ENCODE data around the gene CCDC188.

The CCDC188 gene

DNA sequence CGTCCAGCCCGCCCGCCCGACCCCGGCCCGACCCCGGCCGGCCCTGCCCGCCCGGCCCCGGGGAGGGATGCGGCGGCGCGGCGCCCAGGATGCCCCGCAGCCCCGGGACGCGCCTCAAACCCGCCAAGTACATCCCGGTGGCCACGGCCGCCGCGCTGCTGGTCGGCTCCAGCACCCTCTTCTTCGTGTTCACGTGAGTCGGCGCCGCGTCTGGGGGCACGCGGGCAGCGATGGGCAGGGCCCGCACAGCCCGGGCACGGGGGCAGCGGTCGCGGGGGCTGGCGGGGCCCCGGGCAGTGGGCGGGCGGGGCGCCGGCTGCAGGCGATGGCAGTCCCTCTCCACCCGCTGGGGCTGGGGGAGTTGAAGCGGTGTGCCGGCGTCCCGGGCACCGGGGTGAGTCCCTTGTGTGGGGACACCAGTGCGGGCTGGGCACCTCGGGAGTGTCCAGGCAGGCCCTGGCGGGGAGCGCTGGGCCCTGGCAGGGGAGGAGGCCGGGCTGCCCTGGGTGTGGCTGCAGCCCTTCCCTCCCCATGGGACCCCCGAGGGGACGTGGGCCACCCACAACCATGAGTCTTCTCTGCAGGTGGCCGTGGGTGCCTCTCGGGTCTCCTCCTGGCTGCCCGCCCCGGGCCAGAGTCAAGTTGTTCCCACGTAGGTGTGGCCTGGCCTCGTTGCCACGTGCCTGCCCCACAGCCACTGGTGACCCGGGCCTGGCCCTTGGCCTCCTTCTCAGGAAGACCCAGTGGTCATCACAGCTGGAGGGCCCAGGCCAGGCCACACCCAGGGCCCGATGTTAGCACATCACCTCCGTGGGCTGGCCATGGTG, 18.8 kb downstream of the CCDC188 start:
- DNase-seq: peak in 2 of 3 experiments; percentile 5 to 23

DNA sequence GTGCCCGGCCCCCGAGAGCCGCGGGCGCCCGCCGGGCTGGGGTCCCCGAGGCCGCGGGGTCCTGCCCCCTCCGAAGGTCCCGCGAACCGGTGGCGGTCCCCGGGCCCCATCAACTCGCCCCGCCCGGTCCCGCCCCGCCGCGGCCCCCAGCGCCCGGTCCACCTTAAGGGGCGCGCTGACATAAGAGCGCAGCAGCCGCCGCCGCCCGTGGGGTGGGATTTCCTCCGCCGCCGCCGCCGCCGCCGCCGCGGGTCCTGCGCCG, 19.3 kb downstream of the CCDC188 start, which contains the start of gene ZDHHC8:
ZDHHC8 (plus strand) TSS at position 208 of the 262 bp plus-strand sequence. CDS start 144 bp downstream, outside the sequence.
- DNase-seq: no peak

DNA sequence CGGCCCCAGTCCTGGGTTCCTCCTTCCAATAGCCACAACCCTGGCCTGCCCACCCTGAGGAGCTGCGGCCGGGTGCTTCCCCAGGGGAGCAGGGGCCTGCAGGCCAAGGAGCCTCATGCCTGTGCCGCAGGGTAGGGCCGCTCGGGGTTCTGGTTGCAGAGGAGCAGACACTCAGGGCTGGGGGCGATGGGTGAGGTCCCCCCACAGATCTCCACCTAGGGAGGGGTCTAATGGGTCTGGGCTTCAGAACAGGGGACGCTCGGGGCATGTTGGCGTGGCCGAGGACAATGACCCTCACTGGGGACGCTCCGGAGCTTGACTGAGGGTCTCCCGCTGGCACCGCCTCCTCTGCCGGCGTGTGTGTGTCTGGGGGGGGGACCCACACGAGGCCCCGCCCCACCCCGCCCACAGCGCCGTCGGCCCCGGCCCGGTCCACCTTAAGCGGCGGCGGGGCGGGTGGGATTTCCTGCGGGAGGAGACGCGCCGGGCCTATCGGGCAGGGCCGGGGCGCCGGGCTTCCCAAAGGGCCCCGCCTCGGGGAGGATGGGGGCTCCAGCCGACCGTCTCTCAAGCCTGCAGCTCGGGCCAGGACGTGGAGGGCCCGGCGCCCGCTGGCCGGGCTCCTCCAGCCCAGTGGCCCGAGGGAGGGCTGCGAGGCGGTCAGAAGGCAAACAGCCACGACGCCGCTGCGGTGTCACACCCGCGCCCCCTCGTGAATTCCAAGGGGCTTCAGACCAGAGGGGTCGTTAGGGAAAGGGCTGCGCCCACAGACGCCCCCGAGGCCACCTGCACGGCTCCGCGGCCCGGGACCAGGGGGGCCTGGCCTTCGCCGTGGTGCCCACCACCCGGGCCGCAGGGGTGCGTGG, 19.9 kb downstream of the CCDC188 start:
- DNase-seq: peak; percentile 28 to 64 (median 44)

DNA sequence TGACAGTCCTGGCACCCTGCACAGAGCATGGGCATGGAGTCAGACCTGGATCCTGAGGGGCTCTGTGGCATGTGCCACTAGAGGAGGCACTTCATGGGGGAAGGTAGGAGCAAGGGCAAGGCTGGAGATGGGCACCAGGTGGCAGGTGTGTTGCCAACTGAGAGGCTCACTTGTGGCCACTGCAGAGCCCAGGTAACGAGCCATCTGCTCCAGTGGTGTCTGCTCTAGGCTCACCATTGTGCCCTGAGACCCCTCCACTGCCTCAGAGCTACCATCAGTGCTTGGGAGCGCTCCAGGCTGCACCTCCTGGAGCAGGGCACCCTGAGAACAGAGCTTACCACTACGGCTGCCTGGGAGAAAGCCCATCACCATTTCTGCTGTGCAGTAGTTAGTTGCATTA, 20.5 kb downstream of the CCDC188 start:
- peak in 2 of 3 experiments; percentile 33 to 61 for DNase-seq

DNA sequence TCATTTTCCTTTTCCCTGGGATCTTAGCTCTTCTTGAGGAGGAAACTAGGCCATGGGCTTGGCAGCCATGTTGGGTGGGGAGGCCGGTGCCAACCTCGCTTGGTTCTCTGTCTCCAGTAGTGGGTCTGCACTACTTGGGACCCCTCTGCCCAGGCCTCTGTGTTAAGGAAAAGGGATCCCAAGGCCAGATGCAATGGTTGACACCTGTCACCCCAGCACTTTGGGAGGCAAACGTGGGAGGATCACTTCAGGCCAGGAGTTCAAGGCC, 21.2 kb downstream of the CCDC188 start:
- DNase-seq: no peak

DNA sequence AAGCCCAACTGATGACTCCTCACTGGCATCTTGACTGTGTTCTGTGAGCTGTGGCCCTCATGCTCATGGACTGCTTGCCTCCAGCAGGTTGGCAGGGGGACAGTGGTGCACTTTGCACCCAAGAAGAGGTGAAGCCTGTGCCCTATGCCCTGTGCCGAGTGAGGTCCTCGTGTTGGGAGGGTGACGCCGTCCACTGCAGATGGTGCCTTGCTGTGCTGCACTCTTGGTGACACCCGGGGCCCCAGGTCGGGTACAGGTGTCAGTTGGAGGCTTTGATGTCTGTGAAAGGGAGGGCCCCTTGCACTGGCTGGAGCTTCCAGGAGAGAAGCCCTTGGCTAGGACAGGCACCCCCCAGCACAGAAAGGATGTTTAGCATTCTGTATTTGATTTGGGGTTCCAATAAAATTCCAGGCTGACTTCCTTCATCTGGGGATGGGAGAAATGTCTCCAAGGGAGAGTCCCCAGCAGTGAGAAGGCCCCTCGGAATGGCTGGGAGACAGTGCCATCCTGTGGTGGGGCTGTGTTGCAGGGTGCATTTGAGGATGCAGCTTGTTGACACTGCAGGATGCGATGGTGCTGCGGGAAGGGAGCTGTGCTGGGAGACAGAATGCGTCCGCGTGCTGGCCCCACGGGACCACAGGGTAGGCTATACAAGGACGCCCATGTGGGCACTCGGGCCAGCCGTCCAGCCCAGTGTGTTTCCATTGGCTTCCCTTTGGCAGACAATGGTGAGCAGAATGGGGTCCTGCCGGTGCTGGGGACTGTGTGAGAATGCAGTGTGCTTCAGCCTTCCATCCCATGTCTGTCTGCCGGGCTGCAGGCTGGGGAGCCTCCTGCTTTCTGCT, 21.7 kb downstream of the CCDC188 start:
- DNase-seq: peak in 2 of 3 experiments; percentile 5 to 11

DNA sequence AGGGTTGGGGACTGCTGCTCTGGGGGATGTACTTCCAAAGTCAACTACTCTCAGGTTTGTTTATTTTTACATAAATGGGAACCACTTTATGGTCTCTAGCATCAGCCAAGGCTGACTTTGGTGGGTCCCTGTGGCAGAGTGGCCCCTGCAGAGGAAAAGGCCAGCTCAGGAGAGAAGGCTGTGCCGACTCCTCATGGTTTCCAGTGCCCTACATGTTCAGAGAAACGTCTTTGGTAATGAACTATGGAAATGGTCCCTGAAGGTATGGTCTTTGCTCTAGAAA, 22.3 kb downstream of the CCDC188 start:
- no peak for DNase-seq

DNA sequence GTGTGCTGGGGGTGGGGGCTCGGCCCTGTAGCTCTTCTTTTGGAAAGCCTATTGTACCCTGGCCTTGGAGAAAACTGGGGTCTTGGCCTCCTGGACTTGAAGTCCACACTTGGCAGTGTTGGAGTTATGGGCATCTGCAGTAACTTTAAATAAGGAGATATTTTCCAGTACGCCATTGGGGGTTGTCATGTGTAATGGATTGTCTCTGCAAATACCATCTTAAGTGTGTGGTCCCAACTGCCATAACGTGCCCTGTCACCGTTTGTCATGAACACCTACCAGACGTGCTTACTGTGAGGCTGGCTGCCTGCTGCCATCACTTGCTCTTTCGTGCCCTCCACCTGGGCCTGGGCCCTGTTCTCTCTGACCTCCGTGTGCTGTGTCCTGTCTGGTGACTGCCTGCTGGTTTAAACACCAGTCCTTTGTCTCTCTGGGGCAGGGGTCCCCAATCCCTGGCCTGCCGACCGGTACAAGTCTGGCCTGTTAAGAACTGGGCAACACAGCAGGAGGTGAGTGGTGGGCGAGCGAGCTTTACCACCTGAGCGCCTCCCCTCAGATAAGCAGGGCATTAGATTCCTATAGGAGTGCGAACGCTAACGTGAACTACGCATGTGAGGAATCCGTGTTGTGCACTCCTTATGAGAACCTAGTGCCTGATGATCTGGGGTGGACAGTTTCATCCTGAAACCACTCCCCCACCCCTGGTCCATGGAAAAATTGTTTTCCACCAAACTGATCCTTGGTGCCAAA, 22.8 kb downstream of the CCDC188 start:
- peak in 1 of 3 experiments; percentile 2 for DNase-seq

DNA sequence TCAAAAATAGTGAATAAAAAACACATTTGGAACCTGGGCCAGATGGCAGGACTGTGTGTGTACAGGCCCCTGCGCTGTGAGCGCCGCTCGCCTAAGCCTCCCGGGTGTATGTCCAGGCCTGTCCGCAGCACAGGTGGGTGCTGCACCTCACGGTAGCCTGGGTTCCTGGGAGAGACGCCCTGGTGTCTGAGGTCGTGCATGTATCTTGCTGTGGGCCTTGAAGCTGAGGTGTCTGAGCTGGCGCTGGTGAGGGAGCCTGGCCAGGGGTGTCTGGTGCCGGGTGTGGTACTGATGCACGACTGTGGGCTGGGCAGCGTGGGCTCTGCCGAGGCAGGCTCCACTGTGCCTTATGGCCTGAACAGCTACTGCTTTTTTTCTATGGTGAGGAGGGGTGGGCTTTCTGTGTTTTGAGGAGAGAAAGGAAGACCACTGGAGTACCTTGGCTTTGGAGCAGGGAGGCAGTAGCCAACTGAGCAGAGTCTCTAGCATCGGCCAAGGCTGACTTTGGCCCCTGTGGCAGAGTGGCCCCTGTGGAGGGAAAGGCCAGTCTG, 23.5 kb downstream of the CCDC188 start:
- no peak for DNase-seq

DNA sequence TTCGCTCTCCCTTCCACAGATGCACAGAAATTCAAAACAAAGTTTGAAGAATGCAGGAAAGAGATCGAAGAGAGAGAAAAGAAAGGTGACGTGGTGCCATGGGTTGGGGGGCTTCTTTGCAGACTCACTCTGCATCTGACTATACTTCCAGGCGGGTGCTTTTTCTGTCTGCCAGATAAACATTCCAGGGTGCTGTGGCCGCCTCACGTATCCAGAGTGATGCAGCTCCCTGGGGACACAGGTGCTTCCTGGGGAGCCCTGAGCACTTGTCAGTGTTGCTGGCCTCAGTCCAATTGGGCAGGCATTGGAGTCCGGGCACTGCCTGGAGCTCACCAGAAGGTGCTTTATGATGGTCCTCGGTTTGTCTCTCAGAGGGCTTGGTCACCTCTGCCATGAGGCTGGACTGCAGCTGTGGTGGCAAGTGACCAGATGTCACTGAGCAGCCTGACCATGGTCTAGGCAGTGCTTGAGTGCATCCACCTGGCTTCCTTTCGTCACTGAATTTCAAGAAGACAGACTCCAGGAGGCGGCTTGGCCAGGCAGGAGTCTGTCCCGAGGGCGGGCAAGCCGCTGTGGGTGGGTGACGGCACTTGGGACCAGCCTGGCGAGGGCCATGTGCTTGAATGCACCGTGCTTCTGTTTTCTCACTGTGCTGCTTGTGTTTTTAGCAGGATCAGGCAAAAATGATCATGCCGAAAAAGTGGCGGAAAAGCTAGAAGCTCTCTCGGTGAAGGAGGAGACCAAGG, 24.4 kb downstream of the CCDC188 start:
- no peak for DNase-seq

DNA sequence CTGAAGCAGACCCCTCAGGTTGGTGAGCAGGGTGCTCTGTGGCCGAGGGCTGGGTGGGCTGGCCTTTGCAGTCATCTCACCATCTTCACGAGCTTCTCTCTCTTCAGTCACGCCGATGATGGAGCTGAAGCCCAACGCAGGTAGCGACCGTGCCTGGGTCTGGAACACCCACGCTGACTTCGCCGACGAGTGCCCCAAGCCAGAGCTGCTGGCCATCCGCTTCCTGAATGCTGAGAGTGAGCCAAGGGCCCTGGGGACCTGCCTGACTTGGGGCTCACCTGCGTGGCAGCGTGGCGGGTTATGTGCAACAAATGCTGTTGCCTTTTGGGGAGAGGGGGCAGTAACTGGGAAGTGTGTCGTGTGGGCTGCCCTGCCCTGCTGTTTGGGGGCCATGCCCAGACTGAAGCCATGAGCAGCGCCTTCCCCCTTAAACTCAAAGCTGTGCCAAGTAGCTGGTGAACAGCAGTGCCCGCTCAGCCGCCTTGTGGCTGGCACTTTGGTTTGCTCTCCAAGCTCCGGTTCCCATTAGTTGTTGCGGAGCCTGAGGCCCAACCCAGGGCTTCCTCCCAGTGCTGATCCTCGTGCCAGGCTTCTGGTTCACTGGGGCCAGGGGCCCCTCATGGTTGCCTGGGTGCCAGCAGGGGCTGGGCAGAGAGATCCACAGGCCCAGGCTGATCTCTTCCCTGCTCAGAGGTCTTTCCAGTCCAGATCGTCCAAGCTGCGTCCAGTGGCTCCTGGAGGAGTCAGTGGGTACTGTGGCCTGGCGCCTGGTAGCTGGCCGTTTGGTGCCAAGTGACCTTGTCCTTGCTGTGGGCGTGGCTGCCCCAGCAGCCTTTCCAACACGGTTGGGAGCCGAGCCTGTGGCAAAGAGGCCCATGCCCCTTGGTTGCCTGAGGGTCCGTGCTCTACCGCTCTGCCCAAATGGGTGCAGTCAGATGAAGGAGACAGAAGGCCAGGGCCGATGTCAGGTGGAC, 25.4 kb downstream of the CCDC188 start:
- DNase-seq: no peak

DNA sequence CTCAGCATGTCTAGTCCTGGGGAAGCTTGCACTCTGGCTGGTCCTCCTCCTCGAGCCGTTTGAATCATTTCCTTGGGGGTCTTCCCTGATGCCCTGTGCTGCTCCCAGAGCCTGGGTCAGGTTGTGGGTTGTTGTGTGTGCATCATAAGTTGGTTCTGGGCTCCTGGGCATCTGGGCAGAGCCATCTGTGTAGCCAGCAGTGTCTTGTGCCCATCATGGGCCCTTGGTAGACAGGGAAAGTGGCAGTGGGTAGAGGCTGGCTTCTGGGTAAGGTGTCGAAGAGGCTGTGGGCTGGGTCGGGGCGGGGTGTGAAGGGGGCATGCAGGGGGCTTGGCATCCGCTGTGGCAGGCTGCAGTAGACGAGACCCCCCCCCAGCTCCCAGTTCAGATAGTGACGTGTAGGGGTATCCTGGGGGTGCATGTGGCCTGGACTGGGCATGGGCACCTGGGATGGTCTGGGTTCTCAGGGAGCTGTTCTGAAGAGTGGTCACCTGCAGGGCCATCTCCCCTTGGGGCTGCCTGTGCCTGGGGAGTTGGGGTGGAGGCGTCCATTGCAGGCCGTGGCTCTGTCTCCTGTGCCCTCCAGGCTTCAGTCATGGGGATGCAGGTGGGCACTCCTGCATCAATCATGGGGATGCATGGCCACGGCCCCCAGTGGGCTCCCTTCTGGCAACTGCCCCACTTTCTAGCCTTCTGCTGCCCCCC, 26.6 kb downstream of the CCDC188 start:
- DNase-seq: no peak

DNA sequence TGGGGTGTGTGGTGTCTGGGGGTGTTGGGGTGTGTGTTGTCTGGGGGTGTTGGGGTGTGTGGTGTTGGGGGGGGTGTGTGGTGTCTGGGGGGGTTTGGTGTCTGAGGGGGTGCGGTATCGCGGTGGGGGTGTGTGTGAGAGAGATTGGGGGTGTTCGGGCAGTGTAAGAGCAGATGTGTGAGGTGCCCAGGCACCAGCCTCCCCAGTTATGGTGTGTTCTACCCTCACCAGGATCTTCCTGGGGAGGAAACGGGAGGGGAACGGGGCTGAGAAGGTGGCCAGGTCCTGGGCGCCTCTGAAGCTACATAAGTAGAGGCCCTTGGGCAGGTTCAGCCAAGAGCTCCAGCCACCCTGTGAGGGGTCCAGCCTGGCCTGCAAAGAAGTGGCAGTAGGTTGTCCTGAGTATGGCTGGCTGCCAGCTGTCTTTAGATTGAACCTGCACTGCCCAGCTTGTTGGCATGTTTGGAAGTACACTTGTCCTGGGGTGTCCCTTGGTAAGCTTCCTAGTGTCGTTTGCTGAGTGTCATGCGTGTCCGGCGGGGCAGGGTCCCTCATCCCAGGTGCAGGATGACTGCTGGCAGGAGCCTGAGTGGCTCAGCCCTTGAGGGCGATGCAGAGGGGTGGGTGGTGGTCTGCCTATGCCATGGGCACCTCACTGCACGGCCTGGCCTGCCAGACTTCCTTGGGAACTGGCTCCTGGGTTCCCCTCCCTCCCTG, 27.3 kb downstream of the CCDC188 start:
- DNase-seq: no peak

DNA sequence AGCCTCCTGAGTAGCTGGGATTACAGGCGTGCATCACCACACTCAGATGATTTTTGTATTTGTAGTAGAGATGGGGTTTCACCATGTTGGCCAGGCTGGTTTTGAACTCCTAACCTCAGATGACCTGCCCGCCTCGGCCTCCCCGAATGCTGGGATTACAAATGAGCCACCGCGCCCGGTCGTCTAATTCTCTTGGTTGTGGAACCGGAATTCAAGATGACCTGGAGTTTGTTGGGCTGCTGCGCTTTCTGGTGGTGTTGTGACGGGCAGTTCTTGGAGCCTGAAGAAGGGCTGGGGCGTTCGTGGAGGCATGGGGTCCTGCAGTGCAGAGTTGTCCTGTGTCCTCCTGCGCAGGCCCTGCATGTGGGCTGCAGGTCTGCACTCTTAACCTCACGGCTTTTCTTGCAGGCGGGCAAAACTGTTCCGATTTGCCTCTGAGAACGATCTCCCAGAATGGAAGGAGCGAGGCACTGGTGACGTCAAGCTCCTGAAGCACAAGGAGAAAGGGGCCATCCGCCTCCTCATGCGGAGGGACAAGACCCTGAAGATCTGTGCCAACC, 28.9 kb downstream of the CCDC188 start:
- no peak for DNase-seq

DNA sequence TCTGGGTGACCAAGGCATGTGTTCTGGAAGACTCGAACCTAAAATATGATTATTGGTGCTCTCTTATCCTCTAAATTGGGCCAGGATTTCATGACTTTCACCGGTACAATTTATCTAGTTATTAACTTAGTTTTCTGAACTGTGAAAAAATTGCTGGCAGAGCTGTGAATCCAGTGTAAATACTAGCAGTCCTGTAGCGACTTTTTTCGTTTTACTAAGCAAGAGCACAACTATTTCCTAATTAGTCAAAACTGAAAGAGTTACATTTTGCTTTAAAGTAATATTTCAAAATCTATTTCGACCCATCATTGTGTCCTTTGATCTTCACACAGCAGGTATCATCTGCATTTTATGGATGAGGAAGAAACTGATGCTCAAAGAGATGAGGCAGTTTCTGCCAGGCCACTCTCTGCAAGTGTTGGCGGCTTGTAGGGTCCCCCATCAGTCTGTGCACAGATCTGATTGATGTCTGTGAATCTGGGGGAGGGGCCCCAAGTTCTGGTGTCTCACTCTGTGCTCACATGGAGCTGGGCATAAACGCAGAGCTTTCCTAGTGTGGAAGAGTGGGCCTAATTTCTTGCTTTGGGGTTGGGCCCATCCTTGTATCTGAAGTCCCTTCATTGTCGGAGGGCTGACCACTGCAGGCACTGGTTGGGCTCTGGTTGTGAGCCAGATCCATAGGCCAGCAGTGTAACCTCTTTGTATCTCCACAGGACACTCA, 32.4 kb downstream of the CCDC188 start:
- peak in 1 of 3 experiments; percentile 1 for DNase-seq

DNA sequence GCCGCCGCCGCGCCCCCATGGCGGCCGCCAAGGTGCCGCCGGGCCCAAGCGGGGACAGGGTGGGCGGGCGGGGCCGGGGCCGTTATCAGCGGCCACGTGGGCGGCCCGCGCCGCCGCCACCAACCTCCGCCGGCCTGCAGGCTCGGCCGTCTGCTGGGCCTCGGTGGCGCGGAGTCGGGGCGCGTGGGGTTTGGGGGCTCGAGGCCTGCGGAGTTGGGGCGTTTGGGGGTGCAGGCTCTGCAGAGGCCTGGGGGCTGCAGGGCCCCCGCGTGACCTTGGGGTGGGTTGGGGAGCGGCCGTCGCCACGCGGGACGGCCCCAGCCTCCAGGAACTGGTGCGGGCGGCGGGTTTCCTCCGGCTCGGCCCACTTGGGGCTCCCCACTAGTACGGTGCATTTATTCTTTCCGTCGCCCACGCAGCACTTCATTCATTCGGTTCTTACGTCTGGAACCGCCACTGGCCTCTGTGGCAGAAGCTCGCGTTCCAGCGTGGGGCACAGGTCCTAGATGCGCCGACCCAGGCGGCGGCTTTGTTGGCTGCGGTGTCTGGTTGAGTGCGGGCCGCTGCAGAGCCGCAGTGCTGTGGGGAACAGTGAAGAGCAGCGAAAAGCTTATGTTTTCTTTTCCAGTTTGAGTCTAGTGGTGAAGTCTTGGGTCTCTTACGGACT, 33.1 kb downstream of the CCDC188 start:
- DNase-seq: peak in 2 of 3 experiments; percentile 30 to 37

DNA sequence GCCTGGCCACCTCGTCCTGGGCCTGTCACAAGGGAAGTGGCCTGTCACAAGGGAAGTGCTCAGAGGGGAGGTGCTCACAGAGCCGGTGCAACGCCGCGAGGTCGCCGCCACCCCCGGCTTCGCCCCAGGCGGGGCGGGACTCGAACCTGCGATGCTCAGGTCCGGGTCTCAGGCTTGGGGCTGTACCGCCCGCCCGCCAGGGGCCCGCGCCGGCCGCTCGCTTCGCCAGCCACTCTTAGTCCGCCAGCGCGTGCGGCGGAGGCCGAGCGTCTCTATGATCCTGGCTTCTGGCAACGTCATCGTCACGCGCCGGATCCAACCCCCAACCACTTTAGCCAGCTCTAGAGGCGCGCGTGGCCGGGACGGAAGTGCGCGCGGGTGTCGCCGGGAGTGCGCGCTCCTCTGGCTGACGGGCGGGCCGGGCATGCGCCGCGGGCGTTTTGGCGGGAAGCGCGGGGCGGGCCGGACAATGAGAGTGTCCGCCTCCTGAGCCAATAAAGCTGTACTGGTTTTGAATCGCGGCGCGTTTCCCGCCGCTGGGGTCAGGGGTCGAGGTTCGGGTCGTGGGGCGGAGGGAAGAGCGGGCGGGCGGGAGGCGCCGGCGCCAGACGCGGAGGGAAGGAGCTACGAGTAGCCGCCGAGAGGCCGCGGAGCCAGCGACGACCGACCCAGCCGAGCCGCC, 33.8 kb downstream of the CCDC188 start, which contains the start of gene TRMT2A:
TRMT2A (minus strand) TSS at position 276 of the 682 bp plus-strand sequence. CDS start 320 bp downstream, outside the sequence.
- DNase-seq: peak; percentile 93 to 97 (median 95)
